ENCODE data around the gene SPAG9. TPM values are rescaled to one million over a fixed set of nuclear protein-coding genes. Genes with fewer than 3 reads are reported as not detected.
A peak's percentile ranks its signal among the peaks of the same experiment; 100 is the strongest.

SPAG9 gene
- total and polyA plus RNA-seq, 2 experiments from 2014 or later: 12.1 to 66.2 TPM

DNA sequence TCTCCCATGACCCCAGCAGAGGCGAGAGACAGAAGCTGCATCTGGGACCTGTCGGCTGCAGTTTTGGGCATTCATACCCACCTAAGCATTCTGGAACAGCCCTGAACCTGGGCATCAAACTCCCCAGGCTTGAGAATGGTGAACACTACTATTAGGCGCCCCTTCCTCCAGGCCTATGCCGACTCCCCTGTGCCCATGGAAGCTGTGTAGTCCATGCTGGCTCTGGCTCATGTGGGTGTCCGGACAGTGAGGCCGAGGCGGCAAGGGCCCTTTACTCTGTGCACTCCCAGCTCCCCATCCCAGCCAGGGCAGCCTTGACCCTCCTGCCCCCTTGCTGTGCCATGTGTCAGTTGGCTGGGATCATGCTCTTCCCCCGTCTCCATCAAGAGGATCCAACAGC is 165.5 kb downstream of the SPAG9 start:
- TF ChIP-seq, protein P1, sequence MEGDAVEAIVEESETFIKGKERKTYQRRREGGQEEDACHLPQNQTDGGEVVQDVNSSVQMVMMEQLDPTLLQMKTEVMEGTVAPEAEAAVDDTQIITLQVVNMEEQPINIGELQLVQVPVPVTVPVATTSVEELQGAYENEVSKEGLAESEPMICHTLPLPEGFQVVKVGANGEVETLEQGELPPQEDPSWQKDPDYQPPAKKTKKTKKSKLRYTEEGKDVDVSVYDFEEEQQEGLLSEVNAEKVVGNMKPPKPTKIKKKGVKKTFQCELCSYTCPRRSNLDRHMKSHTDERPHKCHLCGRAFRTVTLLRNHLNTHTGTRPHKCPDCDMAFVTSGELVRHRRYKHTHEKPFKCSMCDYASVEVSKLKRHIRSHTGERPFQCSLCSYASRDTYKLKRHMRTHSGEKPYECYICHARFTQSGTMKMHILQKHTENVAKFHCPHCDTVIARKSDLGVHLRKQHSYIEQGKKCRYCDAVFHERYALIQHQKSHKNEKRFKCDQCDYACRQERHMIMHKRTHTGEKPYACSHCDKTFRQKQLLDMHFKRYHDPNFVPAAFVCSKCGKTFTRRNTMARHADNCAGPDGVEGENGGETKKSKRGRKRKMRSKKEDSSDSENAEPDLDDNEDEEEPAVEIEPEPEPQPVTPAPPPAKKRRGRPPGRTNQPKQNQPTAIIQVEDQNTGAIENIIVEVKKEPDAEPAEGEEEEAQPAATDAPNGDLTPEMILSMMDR (IDR thresholded peaks at IDR 0.05; ENCODE audit: low read depth, low read length): no peak
- Histone ChIP-seq H3K36me3 (no peaks in the 10 kb centered on the region), H3K27me3 (no peaks in the 10 kb centered on the region), H3K4me3 (no peak overlapping the region), H3K4me1 (ENCODE audit: low read depth) (peaks cover 27% of the 10 kb centered on the region), H3K9me3 (ENCODE audit: low read depth) (no peaks in the 10 kb centered on the region), H3K27ac (no peak overlapping the region)
- DNase-seq (ENCODE audit: low read depth in 1 of 2, low spot score in 1 of 2): no peak

GRCh38 chr17:50954641-50955121 is 166.0 kb downstream of the SPAG9 start:
- TF ChIP-seq, protein P1 (IDR thresholded peaks at IDR 0.05; ENCODE audit: low read depth, low read length): no peak
- H3K27ac ChIP-seq: no peak overlapping the region

GRCh38 chr17:50953831-50954601 is 166.7 kb downstream of the SPAG9 start:
- TF ChIP-seq, protein P1 (IDR thresholded peaks at IDR 0.05; ENCODE audit: low read depth, low read length): no peak
- no peaks in the 10 kb centered on the region for H3K36me3 ChIP-seq
- DNase-seq (ENCODE audit: low read depth in 1 of 2, low spot score in 1 of 2): peak in 1 of 2 donors; percentile 70
- H3K4me1 ChIP-seq (ENCODE audit: low read depth): peaks cover 38% of the 10 kb centered on the region
- peak overlapping the region; percentile 22 for H3K27ac ChIP-seq
- H3K4me3 ChIP-seq: no peak overlapping the region
- H3K9me3 ChIP-seq (ENCODE audit: low read depth): no peaks in the 10 kb centered on the region
- H3K27me3 ChIP-seq: no peaks in the 10 kb centered on the region

More at GRCh38 chr17:50954641-50955121, 166.0 kb downstream of the SPAG9 start:
- Histone ChIP-seq H3K4me3 (no peak overlapping the region), H3K27me3 (no peaks in the 10 kb centered on the region), H3K9me3 (ENCODE audit: low read depth) (no peaks in the 10 kb centered on the region), H3K4me1 (ENCODE audit: low read depth) (peaks cover 31% of the 10 kb centered on the region), H3K36me3 (no peaks in the 10 kb centered on the region)
- no peak for DNase-seq (ENCODE audit: low read depth in 1 of 2, low spot score in 1 of 2)

- Histone ChIP-seq H3K4me1 (ENCODE audit: low read depth) (peaks cover 44% of the 10 kb centered on the region), H3K36me3 (no peaks in the 10 kb centered on the region), H3K27ac (no peak overlapping the region), H3K4me3 (no peak overlapping the region), H3K9me3 (ENCODE audit: low read depth) (no peaks in the 10 kb centered on the region), H3K27me3 (no peaks in the 10 kb centered on the region)
- TF ChIP-seq, protein P1 (IDR thresholded peaks at IDR 0.05; ENCODE audit: low read depth, low read length): no peak
- no peak for DNase-seq (ENCODE audit: low read depth in 1 of 2, low spot score in 1 of 2)
These were observed 167.2 kb downstream of the SPAG9 start for GRCh38 chr17:50953518-50953830.

- no peak for DNase-seq (ENCODE audit: low read depth in 1 of 2, low spot score in 1 of 2)
- Histone ChIP-seq H3K27ac (no peak overlapping the region), H3K27me3 (no peaks in the 10 kb centered on the region), H3K9me3 (ENCODE audit: low read depth) (no peaks in the 10 kb centered on the region), H3K4me3 (no peak overlapping the region), H3K36me3 (no peaks in the 10 kb centered on the region), H3K4me1 (ENCODE audit: low read depth) (peaks cover 49% of the 10 kb centered on the region)
- TF ChIP-seq, protein P1 (IDR thresholded peaks at IDR 0.05; ENCODE audit: low read depth, low read length): no peak
These were observed 167.8 kb downstream of the SPAG9 start for GRCh38 chr17:50952889-50953288.
